Activated T-helper 2 cell treated with anti-CD3 and anti-CD28 coated beads, Interferon-gamma antibody, Interleukin-2, Interleukin-4, amounts not matched to agents 10 μg/mL and 5 μg/mL and 100 μg/mL, durations not matched to agents 14 hours and 24 hours and 36 hours (primary cell): Measurements from ENCODE around the gene CTTNBP2. TPM values are rescaled to one million over a fixed set of nuclear protein-coding genes. Genes with fewer than 3 reads are reported as not detected.

Source experiments
- DNase-seq: peaks from one replicate; pipeline ENCODE4 v3.0.0; 2021; ENCODE audit warnings: low spot score
- H3K27ac Mint-ChIP-seq: one replicate; pipeline ENCODE4 v1.8.0; 2021; ENCODE audit warnings: mixed read lengths
- H3K27me3 Mint-ChIP-seq: one replicate; pipeline ENCODE4 v1.8.0; 2021; ENCODE audit warnings: low read depth, mixed read lengths
- H3K36me3 Mint-ChIP-seq: one replicate; pipeline ENCODE4 v1.8.0; 2021; ENCODE audit warnings: low read depth, mixed read lengths
- H3K4me1 Mint-ChIP-seq: one replicate; pipeline ENCODE4 v1.8.0; 2021; ENCODE audit warnings: low read depth, mixed read lengths
- H3K4me3 Mint-ChIP-seq: one replicate; pipeline ENCODE4 v1.8.0; 2021; ENCODE audit warnings: low read depth, mild to moderate bottlenecking, moderate library complexity, mixed read lengths
- H3K9me3 Mint-ChIP-seq: one replicate; pipeline ENCODE4 v1.8.0; 2021; ENCODE audit warnings: mixed read lengths
- intact Hi-C: fragments of 100-400 bp; cut with micrococcal nuclease; formaldehyde crosslinking; loops from one replicate; pipeline ENCODE4 v1.15.1; 2023
- total RNA-seq: library from RNA; stranded (reverse); gene quantifications from 2 replicates; pipeline ENCODE4 v1.2.3, GENCODE V29; 2022

CTTNBP2 gene
- total RNA-seq, 1 donor from 2014 or later: not detected

DNA sequence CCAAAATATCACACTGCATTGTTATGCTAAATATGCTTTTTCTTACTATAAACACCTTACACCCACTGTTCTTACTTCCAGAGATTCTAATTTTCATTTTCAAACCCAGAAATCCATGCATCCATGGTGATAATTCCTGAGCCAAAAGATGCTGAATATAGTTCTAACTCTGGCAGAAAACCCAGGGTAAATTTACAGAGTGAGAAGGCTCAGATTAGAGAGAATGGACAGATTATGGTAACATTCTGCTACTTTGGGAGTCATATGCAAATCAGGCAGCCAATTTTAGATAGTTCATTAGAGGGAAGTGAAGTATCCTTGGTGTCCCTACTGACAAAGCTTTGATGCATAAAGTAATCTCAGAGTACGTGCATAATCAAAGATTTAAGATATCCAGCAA, 15.4 kb upstream of the CTTNBP2 start:
- no peaks in the 10 kb centered on the region for H3K9me3 Mint-ChIP-seq
- no peaks in the 10 kb centered on the region for H3K27me3 Mint-ChIP-seq
- no peaks in the 10 kb centered on the region for H3K4me1 Mint-ChIP-seq
- DNase-seq: no peak
- no peak overlapping the region for H3K27ac Mint-ChIP-seq
- H3K36me3 Mint-ChIP-seq: no peaks in the 10 kb centered on the region
- intact Hi-C loops: no loop called here
- no peak overlapping the region for H3K4me3 Mint-ChIP-seq

- intact Hi-C loops: no loop called here
- Mint-ChIP-seq H3K4me3 (no peak overlapping the region), H3K27ac (no peak overlapping the region), H3K27me3 (no peaks in the 10 kb centered on the region), H3K36me3 (no peaks in the 10 kb centered on the region), H3K9me3 (no peaks in the 10 kb centered on the region), H3K4me1 (no peaks in the 10 kb centered on the region)
- no peak for DNase-seq
Observed at GRCh38 chr7:117882594-117882993, 9.4 kb upstream of the CTTNBP2 start.

DNA sequence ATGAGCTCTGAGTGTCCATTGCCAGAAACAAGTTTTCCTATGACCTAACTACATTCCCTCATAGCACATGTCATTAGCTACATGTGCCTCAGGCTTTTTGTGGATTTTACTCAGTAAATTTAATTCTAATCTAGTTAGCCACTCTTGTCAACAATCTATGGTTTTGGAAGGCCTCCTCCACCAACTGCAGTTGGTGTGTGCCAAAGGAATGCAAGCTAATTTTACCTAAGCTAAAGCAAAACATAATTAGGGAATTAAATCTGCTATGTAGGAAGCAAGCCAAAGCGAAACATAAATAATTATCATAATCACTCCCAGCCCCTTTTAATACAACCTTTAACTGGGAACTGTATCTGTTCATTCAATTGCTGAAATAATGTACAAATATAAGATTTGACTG, 3.5 kb upstream of the CTTNBP2 start:
- no peaks in the 10 kb centered on the region for H3K36me3 Mint-ChIP-seq
- no peak overlapping the region for H3K27ac Mint-ChIP-seq
- intact Hi-C loops: no loop called here
- no peak overlapping the region for H3K4me3 Mint-ChIP-seq
- no peak for DNase-seq
- H3K27me3 Mint-ChIP-seq: peaks cover 29% of the 10 kb centered on the region
- H3K9me3 Mint-ChIP-seq: no peaks in the 10 kb centered on the region
- H3K4me1 Mint-ChIP-seq: peaks cover 7% of the 10 kb centered on the region

- intact Hi-C loops: no loop called here
- no peak for DNase-seq
- Mint-ChIP-seq H3K9me3 (no peaks in the 10 kb centered on the region), H3K27me3 (peaks cover 37% of the 10 kb centered on the region), H3K27ac (no peak overlapping the region), H3K4me1 (peaks cover 7% of the 10 kb centered on the region), H3K36me3 (no peaks in the 10 kb centered on the region), H3K4me3 (no peak overlapping the region)
Observed at GRCh38 chr7:117875566-117875965, 2.3 kb upstream of the CTTNBP2 start.

- no peak for DNase-seq
- intact Hi-C loops: loop anchor here (5.0 kb wide), 1 partner anchor 1272 kb away; no protein-coding TSS in a partner anchor
- Mint-ChIP-seq H3K27ac (no peak overlapping the region), H3K4me1 (peaks cover 7% of the 10 kb centered on the region), H3K9me3 (no peaks in the 10 kb centered on the region), H3K27me3 (peaks cover 45% of the 10 kb centered on the region), H3K36me3 (no peaks in the 10 kb centered on the region), H3K4me3 (peak overlapping the region; percentile 39)
Observed at GRCh38 chr7:117874191-117874700, 1.0 kb upstream of the CTTNBP2 start.

- Mint-ChIP-seq H3K27ac (no peak overlapping the region), H3K36me3 (no peaks in the 10 kb centered on the region), H3K4me3 (no peak overlapping the region), H3K9me3 (no peaks in the 10 kb centered on the region), H3K4me1 (peaks cover 7% of the 10 kb centered on the region), H3K27me3 (peaks cover 50% of the 10 kb centered on the region)
- no peak for DNase-seq
- intact Hi-C loops: loop anchor here (5.0 kb wide), 1 partner anchor 1270 kb away; no protein-coding TSS in a partner anchor
Observed at GRCh38 chr7:117872561-117873309, 506 bp downstream of the CTTNBP2 start.

DNA sequence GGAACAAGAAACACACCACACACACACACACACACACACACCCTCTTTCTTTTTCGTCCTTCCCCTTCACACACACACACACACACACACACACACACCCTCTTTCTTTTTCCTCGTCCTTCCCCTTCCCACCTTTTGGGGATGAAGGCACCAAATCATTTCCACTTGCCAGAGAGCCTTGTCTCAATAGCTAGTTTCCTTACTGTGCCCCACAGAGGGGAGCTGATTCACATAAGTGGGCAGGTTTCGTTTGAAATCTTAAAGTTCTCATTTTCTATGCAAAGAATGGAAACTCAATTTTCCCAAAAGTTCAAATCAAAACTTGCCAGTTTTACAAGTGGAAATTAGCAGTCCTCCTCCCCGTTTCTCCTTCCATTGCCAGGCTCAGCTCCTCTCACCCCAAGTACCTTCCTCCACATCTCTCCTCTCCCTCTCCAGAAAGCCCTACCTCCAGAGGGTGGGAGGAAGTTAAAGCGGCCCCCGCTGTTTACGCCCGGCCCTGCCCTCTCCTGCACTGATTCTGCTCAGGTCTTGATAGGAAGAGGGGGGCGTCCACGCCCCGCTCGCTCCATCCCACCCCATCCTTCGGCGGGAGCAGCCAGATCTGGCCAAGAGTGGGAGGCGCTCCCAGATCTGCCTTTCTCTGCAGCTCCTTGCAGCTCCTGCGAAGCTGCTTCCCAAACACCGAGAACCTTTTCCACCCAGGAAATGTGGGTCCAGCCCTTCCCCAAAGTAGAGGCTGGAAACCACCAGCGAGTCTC, 1.3 kb downstream of the CTTNBP2 start:
- peaks cover 53% of the 10 kb centered on the region for H3K27me3 Mint-ChIP-seq
- no peaks in the 10 kb centered on the region for H3K36me3 Mint-ChIP-seq
- no peak overlapping the region for H3K4me3 Mint-ChIP-seq
- no peak overlapping the region for H3K27ac Mint-ChIP-seq
- no peaks in the 10 kb centered on the region for H3K9me3 Mint-ChIP-seq
- H3K4me1 Mint-ChIP-seq: peaks cover 7% of the 10 kb centered on the region
- no peak for DNase-seq
- intact Hi-C loops: loop anchor here (5.0 kb wide), 1 partner anchor 1270 kb away; no protein-coding TSS in a partner anchor

GRCh38 chr7:117871401-117871777, 1.9 kb downstream of the CTTNBP2 start:
- no peaks in the 10 kb centered on the region for H3K36me3 Mint-ChIP-seq
- intact Hi-C loops: loop anchor here (5.0 kb wide), 1 partner anchor 1269 kb away; no protein-coding TSS in a partner anchor
- no peaks in the 10 kb centered on the region for H3K9me3 Mint-ChIP-seq
- H3K4me1 Mint-ChIP-seq: peaks cover 7% of the 10 kb centered on the region
- no peak for DNase-seq
- no peak overlapping the region for H3K27ac Mint-ChIP-seq
- H3K27me3 Mint-ChIP-seq: peaks cover 54% of the 10 kb centered on the region
- H3K4me3 Mint-ChIP-seq: no peak overlapping the region

DNA sequence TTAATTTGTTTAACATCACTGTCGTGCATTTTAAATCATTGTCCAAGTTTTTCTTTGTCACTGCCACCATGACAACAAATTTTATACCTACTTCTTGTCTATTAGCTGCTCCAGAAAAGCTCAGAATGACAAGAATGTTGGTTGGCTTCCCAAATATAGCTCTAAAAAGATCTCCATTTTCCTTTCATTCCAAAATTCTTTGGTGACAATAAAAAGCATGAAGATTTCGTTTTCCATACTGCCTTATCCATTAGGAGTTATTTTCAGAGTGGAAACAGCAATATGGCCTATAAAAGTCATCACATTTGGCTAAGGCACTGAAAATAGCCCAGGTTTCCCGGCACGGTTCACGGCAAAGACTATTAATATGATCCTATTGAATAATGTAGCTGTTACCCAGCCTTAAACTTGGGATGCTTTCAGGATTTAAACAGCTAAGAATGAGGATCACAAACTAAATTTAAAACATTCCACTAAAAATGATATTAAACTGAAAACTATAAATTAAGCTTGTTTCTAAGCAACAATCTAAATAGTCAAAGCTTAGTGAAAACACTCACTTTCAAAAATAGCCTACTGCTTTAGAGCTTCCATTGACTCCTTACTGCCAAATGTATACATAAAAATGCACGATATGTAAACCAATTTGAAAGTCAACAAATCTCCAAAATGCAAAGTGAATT, 2.7 kb downstream of the CTTNBP2 start:
- Mint-ChIP-seq H3K36me3 (no peaks in the 10 kb centered on the region), H3K27ac (no peak overlapping the region), H3K4me3 (no peak overlapping the region), H3K27me3 (peaks cover 56% of the 10 kb centered on the region), H3K4me1 (peaks cover 7% of the 10 kb centered on the region), H3K9me3 (no peaks in the 10 kb centered on the region)
- no peak for DNase-seq
- intact Hi-C loops: loop anchor here (5.0 kb wide), 1 partner anchor 1268 kb away; no protein-coding TSS in a partner anchor

DNA sequence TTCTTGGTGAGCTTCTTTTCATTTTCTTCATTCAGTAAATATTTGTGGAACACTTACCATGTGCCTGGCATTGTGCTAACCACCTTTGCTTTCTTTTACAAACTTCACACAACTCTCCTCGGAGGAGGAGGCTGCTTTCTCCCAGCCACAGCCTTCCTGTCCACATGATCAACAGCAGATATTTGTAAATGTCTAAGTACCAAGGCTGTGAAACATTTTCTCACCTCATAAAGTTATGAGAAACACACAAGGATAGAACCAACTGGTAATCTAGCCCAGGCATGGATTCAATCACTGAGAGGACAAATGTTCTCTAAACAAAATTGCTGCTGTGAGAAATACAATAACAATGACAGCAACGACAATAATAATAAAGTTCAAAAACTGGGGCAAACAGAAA, 3.9 kb downstream of the CTTNBP2 start:
- peaks cover 47% of the 10 kb centered on the region for H3K27me3 Mint-ChIP-seq
- no peaks in the 10 kb centered on the region for H3K9me3 Mint-ChIP-seq
- no peak overlapping the region for H3K4me3 Mint-ChIP-seq
- no peak for DNase-seq
- intact Hi-C loops: no loop called here
- H3K36me3 Mint-ChIP-seq: no peaks in the 10 kb centered on the region
- H3K4me1 Mint-ChIP-seq: peaks cover 7% of the 10 kb centered on the region
- no peak overlapping the region for H3K27ac Mint-ChIP-seq

- no peak for DNase-seq
- H3K27ac Mint-ChIP-seq: no peak overlapping the region
- H3K9me3 Mint-ChIP-seq: no peaks in the 10 kb centered on the region
- no peak overlapping the region for H3K4me3 Mint-ChIP-seq
- no peaks in the 10 kb centered on the region for H3K36me3 Mint-ChIP-seq
- H3K27me3 Mint-ChIP-seq: peaks cover 7% of the 10 kb centered on the region
- intact Hi-C loops: no loop called here
- no peaks in the 10 kb centered on the region for H3K4me1 Mint-ChIP-seq
Observed at GRCh38 chr7:117863618-117864017, 9.6 kb downstream of the CTTNBP2 start.

DNA sequence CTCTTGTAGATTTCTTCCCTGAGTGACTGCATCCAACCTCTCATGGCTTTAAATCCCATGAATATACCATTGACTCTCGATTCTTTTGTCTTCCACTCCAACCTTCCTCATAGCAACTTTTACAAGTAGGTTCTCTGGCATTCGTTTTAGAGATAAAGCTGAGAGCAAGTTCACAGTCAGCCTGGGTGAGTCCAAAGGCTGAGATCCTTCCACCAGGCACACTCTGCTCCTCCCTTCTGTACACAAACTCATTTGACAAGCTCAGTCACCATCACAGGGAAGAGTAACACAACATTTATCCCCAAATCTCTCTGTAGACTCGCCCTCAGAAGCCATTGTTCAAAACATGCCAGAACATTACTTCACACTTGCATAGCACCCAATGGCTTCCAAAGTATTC, 10.9 kb downstream of the CTTNBP2 start:
- intact Hi-C loops: no loop called here
- Mint-ChIP-seq H3K27ac (no peak overlapping the region), H3K4me3 (no peak overlapping the region), H3K27me3 (peaks cover 6% of the 10 kb centered on the region), H3K36me3 (no peaks in the 10 kb centered on the region), H3K9me3 (no peaks in the 10 kb centered on the region), H3K4me1 (no peaks in the 10 kb centered on the region)
- DNase-seq: no peak
